Measurements from ENCODE around the gene FBXO38. TPM values are rescaled to one million over a fixed set of nuclear protein-coding genes. Genes with fewer than 3 reads are reported as not detected.

FBXO38 gene
- total and polyA plus RNA-seq, 9 of the 15 experiments (the other 6 are each of a cell fraction or from before 2014, with no cell fraction given), result 7.4 to 39.4 (median 29.3) TPM

DNA sequence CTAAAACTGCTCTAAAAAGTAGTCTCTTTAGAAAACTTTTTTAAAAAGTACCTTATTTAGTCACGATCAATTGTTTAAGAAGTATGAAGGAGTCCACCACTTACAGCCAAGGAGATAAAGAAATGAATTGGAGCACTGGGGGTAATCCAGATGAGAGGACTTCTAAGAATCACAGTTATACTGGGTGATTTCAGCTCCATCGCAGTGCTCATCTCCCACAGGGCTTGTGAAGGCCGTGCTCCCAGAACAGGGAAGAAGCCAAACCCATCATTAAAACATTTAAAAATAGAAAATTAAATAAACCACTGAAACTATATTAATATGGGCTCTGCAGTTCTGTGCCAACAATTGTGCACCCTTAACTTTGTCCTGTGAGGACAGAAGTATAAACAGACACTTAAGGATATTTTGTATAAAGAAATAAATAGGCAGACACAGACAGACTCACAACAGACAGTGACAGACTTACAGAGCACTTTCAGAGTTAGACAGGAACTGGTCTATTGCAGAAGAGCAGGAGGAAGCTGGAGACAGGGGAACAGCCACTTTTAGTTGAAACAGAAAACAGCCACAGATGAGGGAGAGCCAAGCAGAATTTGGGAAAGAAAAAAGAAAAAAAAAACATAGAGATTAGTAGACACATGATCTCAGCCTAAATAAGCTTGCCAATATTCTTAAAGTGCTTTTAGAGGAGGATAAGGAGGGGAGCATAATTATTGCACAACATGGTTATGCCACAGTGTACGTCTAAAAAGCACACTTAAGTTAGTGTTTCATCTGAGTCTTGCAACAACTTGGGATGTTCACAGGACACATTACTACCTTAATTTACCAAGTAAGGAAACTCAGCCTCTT is 81.8 kb downstream of the FBXO38 start:
- no peaks in the 10 kb centered on the region for H4K20me1 ChIP-seq (replicated peaks; ENCODE audit: control insufficient read depth, insufficient read depth, low read length)
- in situ Hi-C loops (cut with MboI), result no loop called here
- no peaks in the 10 kb centered on the region for H3K36me3 ChIP-seq (ENCODE audit: control insufficient read depth, insufficient read depth, low read length)
- no peaks in the 10 kb centered on the region for H3K9me3 ChIP-seq (replicated peaks; ENCODE audit: control insufficient read depth, insufficient read depth, low read depth, low read length)
- 3% methylated on average over 4 of the region's 4 CpGs for WGBS (ENCODE audit: insufficient coverage, low coverage, missing lambda C conversion rate)
- no peaks in the 10 kb centered on the region for H3K79me2 ChIP-seq (ENCODE audit: control insufficient read depth, insufficient read depth, low read length)
- no peak overlapping the region for H3K27ac ChIP-seq (ENCODE audit: extremely low read depth, low read depth, low read length)
- no TSS peak for BruUV-seq (replicated peaks)
- no peaks in the 10 kb centered on the region for H3K4me1 ChIP-seq (replicated peaks in 1 of 2; ENCODE audit: control insufficient read depth in 2 of 2, insufficient read depth in 2 of 2, low read length in 2 of 2)
- H2AFZ ChIP-seq (ENCODE audit: low read depth, low read length), result peak overlapping the region; percentile 34; the same call in 1 of the 2 replicates
- H3K9ac ChIP-seq (ENCODE audit: insufficient read depth in 1 of 2, low read depth in 2 of 2, low read length in 2 of 2), result no peak overlapping the region
- intact Hi-C loops (cut with micrococcal nuclease), result no loop called here
- H3K27me3 ChIP-seq (ENCODE audit: control insufficient read depth in 2 of 2, insufficient read depth in 2 of 2, low read length in 2 of 2), result no peaks in the 10 kb centered on the region
- DNase-seq (ENCODE audit: extremely low read depth in 1 of 4, low spot score in 3 of 4) (no peak), ATAC-seq (no peak), FAIRE-seq (no peak)
- TF ChIP-seq GTF2E2 (tag; IDR thresholded peaks at IDR 0.05) (no peak), NFYB (IDR thresholded peaks at IDR 0.05; ENCODE audit: extremely low read depth, insufficient read length) (no peak), TEAD4 (IDR thresholded peaks at IDR 0.05; ENCODE audit: low read length) (no peak), TEAD4 (CRISPR knock-in tag; IDR thresholded peaks at IDR 0.05; ENCODE audit: borderline replicate concordance) (no peak), EP300 (IDR thresholded peaks at IDR 0.05; ENCODE audit: low read length) (no peak), ZNF584 (CRISPR knock-in tag; IDR thresholded peaks at IDR 0.05; ENCODE audit: low read depth) (no peak), CEBPG (CRISPR knock-in tag; IDR thresholded peaks at IDR 0.05) (no peak), CEBPG (tag; conservative IDR thresholded peaks at IDR 0.05 in 1 of 2, IDR thresholded peaks at IDR 0.05 in 1 of 2) (peak; percentile 48 to 76; a peak in 3 of 4 replicates), IRF2 (CRISPR knock-in tag; IDR thresholded peaks at IDR 0.05) (no peak), CEBPB (tag; IDR thresholded peaks at IDR 0.05) (peak; percentile 70), KLF13 (tag; IDR thresholded peaks at IDR 0.05; ENCODE audit: borderline replicate concordance, low read depth) (no peak), IFI16 (CRISPR knock-in tag; IDR thresholded peaks at IDR 0.05) (no peak)
- TF ChIP-seq, protein P1, sequence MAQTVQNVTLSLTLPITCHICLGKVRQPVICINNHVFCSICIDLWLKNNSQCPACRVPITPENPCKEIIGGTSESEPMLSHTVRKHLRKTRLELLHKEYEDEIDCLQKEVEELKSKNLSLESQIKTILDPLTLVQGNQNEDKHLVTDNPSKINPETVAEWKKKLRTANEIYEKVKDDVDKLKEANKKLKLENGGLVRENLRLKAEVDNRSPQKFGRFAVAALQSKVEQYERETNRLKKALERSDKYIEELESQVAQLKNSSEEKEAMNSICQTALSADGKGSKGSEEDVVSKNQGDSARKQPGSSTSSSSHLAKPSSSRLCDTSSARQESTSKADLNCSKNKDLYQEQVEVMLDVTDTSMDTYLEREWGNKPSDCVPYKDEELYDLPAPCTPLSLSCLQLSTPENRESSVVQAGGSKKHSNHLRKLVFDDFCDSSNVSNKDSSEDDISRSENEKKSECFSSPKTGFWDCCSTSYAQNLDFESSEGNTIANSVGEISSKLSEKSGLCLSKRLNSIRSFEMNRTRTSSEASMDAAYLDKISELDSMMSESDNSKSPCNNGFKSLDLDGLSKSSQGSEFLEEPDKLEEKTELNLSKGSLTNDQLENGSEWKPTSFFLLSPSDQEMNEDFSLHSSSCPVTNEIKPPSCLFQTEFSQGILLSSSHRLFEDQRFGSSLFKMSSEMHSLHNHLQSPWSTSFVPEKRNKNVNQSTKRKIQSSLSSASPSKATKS (CRISPR knock-in tag; IDR thresholded peaks at IDR 0.05), result no peak
- TF ChIP-seq, protein P2, sequence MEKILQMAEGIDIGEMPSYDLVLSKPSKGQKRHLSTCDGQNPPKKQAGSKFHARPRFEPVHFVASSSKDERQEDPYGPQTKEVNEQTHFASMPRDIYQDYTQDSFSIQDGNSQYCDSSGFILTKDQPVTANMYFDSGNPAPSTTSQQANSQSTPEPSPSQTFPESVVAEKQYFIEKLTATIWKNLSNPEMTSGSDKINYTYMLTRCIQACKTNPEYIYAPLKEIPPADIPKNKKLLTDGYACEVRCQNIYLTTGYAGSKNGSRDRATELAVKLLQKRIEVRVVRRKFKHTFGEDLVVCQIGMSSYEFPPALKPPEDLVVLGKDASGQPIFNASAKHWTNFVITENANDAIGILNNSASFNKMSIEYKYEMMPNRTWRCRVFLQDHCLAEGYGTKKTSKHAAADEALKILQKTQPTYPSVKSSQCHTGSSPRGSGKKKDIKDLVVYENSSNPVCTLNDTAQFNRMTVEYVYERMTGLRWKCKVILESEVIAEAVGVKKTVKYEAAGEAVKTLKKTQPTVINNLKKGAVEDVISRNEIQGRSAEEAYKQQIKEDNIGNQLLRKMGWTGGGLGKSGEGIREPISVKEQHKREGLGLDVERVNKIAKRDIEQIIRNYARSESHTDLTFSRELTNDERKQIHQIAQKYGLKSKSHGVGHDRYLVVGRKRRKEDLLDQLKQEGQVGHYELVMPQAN (IDR thresholded peaks at IDR 0.05; ENCODE audit: borderline replicate concordance), result no peak
- TF ChIP-seq, protein P3, sequence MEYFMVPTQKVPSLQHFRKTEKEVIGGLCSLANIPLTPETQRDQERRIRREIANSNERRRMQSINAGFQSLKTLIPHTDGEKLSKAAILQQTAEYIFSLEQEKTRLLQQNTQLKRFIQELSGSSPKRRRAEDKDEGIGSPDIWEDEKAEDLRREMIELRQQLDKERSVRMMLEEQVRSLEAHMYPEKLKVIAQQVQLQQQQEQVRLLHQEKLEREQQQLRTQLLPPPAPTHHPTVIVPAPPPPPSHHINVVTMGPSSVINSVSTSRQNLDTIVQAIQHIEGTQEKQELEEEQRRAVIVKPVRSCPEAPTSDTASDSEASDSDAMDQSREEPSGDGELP (CRISPR knock-in tag; IDR thresholded peaks at IDR 0.05; ENCODE audit: borderline replicate concordance), result no peak
- H3K4me3 ChIP-seq, result no peak overlapping the region
- POLR2A ChIA-PET, result interaction anchor here (1.0 kb wide), 1 partner anchor 9 kb away, joined by 3 read pairs; no protein-coding TSS in a partner anchor
- CTCF ChIA-PET (ENCODE audit: low intra/inter-chr PET ratio), result no interaction called here
- no peak overlapping the region for H3K4me2 ChIP-seq (ENCODE audit: insufficient read depth, low read length)
- no peaks in the 10 kb centered on the region for H3K9me1 ChIP-seq (ENCODE audit: control insufficient read depth, insufficient read depth, low read length)

Measured in K562 (cell line).